ENCODE results near the gene EDIL3. TPM values are rescaled to one million over a fixed set of nuclear protein-coding genes. Genes with fewer than 3 reads are reported as not detected.

EDIL3 gene
- total RNA-seq, 1 donor from 2014 or later, result 4.9 TPM

DNA sequence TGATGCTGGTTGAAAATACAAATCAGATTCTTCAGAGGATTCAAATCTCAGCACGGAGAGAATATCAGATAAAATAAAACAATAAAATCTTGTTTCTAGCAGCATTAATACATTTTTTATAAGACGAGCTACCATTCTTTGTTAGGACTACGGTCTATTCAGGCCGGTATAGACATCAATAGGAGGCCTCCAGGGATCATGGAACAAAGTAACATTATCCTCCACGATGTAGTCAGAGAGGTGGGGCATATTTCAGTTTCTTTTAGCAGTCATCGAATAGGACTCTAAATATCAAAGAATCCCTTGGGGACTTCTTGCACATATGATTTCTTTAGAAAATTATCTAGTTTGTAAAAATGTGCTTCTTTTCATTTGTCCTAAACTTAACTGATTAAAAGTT lies 438.2 kb downstream of the EDIL3 start:
- ATAC-seq, result no peak

DNA sequence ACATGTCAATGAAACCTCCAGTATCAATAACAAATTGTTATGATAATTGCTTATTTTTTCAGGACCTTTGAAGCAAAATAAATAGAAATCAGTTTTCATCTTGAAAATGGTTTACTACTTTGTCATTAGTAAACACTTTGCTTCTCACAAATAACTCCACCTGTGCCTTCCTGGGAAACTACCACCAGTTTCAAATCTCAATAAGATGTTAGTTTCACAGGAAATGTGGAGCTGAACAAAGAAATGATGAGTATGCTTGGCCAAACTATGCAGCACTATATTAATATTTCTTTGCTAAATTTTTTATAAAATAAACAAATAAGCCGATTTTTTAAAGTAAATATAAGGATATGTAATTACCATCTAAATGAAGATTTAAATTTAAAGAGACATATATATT lies 442.5 kb downstream of the EDIL3 start:
- no peak for ATAC-seq

DNA sequence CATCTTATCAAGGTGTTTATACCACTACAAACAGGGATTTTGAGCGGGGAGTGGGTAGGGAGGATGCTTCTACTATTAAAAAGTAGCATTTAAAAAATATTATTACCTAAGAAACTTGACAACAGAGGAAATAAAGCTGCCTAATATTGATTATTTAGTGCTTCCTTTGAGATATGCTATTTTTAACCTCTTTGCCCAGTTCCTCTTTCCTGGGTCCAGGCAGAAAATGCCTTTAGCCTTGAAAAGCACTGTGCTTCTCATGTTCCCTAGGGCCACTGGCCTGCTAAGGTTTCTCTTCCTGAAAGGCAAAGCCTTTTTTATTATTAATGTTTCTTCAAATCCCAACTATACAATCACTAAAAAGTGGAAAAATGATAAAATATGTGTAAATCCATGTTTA lies 446.8 kb downstream of the EDIL3 start:
- no peak for ATAC-seq

DNA sequence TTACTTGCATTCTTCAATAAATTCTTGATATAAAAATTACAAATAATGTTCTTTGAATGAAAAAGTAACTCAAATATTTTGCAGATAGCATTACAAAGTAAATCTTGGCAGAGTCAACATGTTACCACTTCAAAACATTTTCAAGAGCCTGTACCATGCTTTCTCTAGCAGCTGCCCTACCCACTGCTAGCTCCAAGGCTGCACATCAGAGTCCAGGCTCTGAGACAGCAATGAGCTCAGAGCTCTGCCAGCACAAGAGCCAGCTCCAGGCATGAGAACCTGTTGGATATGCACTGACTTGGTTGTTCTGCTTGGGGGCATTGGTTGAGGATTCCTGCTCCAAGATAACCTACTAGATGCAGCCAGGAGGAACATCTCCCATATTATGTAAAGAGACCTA lies 452.7 kb downstream of the EDIL3 start:
- no peak for ATAC-seq

DNA sequence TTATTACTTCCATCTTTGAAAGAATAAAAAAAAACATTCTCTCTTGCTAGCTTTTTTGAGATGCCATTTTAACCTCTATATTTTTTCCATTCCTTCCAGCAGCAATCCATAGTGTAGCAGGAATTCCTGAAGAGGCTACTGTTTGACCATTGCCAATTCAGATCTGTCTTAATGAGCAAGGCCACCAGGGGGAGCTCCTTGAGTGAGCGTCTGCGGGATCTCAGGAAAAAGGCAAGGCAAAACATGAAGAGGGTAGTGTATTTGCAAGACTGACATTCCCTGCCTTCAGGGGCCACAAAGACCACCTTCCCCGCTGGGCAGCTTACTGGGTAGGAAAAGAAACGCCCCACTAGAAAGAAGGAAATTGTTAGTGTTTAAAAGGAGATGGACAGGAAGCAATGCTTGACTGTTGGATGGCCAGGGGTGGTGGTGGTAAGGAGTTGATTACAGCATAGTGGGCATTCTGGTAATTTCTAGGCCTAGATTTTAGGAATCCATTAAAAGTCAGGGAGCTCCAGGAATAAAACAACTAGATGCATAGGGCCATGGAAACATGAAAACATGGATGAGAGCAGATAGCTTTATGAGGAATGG lies 457.4 kb downstream of the EDIL3 start:
- ATAC-seq, result no peak

DNA sequence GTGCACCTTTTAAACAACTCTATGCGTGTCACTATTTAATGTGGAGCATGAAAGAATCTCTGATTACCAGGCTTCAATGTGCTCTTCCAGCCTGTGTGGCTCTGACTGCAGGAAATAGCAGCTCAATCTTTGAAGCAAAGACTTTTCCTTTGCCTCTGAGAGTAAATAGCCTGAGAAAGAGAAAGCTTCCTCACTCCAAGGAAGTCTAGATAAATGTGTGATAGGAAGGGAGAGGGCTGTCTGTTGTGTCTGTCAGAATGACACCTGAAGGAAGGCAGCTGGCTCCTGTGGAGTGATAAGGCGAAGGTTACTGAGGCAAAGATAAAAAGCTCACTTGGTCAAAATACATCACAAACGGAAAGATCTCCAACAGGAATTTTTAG lies 458.7 kb downstream of the EDIL3 start:
- no peak for ATAC-seq

DNA sequence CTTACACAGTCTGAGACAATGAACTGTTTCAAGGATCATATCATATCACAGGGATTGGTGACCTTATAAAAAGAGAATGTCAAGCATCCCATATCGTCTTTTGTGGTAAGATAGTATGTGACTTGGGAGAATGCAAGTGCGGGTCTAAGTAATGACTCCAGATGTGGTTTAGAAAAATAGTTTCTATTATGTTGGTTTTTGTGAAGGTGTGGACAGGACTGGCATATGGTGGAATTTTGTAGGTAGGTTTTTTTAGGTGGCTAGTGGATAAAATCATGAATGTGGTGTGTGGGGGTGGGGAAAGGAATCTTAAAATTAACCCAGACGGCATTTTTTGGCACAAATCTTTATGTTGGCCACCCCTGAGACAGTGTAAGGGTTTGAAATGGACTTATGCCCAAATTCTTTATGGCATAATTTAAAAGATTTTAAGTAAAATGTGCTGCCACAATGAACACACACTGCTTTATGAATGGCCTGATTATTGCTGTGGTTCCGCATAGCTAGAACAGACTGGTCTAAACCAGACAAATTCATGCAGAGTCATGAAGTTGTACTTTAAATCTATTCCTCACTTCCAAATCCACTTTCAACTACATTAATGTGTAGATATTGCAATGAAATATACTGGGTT lies 459.2 kb downstream of the EDIL3 start:
- ATAC-seq, result no peak

DNA sequence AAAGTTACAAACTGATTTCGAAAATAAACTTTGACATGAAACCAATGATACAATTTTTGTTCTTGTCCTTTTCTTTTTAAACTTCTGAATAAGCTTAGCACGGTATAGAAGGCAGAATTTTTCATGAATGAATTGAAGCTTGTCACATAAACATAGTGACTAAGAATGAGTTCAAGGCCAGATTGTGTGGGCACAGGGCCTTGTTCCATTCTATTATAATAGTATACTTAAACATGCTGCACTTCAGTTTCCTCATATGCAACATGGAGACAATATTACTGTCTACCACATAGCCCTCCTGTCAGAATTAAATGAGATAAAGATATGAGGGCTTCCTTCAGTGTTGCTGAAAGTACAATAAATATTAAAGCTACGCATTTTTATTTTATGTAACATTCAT lies 459.8 kb downstream of the EDIL3 start:
- ATAC-seq, result no peak

DNA sequence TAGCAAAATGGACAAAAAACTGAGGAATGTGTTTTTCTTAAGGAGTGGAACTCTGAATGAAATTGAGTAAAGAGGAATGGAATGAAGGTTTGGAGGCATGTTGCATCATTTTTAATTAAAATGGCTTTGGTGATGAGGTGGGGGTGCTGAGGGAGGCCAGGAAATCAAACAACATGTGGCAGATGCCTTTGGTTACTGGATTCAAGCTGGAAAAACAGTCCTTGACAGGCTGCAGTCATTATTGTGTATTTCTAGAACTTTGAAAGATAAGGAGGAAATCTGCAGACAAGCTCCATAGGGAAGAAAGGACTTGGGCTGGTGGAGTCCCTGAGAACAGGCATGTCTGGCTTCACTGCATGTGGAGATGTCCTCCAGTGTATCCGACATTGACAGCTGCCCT lies 460.5 kb downstream of the EDIL3 start:
- no peak for ATAC-seq

DNA sequence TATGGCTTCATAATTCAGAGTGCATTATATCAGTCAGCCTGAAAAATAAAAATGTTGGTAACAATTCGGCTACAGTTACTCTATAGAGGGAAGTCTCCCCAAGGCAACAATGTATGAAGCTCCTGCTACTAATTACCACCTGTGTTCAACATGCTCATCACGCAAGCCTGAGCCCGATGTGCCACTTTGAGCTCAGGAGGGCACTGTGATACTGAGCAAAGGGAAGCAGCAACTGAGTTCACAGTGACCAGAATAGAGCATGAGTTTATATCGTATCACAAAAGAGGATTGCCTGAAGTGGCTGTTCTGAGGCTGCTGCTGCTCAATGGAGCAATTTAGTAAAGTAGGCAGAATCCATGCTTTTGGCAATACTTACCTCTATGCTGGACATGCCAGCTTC lies 462.0 kb downstream of the EDIL3 start:
- ATAC-seq, result no peak

DNA sequence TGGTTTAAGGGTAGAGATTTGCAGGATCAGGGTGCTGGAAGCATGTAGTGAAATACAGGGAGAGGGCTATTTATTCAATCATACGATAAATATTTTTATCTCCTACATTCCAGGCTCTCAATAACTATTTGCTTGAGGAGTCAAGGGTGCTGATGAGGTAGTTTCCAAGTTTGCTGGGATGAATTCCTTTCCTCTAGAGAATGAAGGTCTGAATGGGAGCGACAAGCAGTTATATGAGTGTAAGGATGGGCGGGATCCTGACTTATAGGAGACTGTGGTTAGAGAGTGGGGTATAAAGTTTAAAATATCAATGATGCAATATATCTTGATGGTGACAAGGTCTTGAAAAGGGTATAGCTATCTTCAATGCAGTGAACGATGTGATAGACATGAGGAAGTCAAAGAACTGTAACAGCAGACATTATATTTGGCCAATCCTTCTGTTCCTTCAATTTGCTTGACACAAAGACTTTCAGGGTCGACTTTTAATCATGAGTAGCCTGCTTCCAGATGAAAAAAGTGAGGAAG lies 462.9 kb downstream of the EDIL3 start:
- no peak for ATAC-seq

DNA sequence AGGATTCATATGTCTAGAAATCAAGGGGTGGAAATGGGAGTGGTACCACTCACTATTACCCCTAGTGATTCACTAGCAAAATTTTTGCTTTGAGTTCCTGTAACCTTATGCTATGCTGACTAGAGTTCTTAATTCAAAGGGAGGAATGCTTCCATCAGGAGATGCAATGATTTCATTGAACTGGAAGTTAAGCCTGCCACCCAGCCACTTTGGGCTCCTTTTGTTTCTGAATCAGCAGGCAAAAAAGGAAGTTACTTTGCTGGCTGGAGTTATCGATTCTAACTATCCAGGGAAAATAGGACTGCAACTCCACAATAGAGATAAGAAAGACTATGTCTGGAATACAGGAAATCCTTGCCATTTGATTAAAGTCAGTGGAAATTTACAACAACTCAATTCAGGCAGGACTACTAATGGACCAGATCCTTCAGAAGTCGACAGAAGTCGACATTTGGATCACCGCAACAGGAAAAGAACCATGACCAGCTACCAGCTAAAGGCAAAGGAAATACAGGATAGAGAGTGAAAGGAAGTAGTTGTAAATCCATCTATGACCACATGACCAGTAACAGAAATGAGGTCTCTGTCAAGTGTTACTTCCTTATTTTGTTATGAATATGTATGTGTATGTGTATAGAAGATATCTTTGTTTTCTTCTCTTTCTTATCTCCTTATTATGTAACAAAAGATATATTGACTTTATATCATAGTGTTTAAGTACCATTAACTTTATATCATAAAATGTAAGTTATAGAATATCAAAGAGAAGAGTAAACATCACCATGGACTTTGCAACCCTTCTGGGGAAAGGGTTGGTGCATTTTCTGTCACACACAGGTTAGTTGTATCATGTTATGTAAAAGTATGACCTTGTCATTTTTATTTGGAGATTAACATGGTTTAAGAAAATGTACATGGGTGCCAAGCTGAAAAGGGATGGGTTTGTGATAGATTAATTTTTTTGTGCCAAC lies 465.3 kb downstream of the EDIL3 start:
- ATAC-seq, result no peak

DNA sequence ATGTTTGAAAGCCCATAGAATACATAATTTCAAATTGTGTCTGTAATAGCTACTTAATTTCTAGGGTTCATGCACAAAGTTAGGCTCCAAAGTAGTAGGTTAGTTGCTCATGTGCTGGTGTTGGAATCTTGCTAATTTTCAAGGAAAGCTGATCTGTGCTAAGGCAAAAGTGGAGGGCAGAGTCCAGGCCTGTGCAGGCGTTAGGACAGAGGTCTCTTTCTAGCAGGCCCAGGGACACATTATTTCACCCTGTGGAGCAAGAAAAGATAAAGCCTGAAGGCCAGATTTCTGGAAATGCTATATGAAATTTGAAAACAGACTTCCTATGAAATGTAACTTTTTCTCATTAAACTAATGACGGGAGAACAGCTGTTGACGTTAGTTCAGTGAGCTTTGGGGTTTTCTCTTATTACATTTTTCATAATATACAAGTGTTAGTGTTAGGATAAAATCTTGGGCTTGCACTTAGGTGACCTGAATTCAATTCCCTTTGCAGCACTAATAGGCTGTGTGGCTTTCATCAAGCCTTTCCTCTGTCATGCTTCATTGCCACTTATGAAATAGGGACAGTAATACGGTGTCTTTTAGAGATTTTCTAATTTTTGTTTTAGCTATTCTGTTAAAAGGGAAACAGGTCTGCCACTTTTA lies 467.3 kb downstream of the EDIL3 start:
- no peak for ATAC-seq

DNA sequence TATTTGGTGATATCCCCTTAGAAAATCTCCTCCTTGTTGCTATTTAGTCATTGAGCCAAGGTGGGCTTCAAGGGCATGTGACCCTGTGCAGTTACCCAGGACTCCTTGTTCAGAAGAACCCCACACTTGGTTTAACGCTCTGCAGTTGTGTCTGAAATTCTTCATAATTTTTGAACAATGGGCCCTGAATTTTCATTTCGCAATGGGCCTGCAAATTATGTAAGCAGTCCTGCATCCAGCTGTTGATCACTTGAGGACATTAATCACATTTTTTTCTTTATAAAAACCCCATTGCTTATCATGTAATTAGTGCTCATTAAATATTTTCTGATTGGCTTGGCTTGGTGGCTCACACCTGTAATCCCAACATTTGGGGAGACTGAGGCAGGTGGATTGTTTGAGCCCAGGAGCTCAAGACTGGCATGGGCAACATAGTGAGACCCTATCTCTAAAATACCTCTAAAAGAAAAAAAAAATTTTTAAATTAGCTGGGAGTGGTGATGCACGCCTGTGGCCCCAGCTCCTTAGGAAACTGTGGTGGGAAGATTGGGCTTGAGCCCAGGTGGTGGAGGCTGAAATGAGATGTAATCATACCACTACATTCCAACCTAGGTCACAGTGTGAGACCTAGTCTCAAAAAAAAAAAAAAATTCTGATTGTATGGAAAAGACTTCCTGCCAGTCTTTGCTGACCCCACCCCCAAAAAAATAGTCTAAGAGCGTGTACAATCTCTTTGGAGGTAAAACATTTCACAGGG lies 469.8 kb downstream of the EDIL3 start:
- ATAC-seq, result no peak

DNA sequence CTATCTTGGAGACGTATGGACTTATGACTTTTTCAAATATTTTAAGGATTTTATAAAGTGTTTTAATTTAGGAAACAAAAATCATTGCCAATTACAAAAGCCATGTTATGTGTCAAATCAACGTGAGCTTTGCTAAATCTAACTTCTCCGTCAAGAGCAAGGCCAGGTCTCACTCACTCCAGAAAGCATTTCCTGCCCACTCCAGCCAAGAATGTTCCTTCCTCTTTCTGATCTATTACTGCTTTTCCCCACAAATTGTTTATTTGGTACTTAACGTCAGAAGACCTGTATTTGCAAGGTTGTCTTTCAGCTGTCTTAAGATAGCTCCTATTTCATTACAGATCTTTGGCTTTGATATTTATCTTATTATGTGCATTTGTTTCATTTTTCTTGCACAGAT lies 470.5 kb downstream of the EDIL3 start:
- ATAC-seq, result no peak

DNA sequence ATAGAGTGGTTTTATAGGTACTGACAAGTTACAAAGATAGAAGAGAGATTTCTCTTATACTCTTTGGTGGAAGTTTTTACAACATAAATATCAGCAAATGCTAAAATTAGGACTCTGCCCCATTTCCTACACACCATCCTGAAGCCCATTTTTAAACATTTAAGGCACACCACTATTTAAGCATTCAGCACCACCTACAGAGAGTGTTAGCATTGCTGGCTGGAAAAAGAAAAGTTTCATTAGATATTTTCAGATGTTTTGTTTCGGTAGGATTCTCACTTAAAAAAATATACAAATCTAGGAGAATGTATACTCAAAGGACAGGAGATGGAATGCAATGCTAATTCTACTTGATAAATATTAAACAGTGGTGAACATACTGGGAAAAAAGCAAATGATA lies 471.1 kb downstream of the EDIL3 start:
- ATAC-seq, result no peak

DNA sequence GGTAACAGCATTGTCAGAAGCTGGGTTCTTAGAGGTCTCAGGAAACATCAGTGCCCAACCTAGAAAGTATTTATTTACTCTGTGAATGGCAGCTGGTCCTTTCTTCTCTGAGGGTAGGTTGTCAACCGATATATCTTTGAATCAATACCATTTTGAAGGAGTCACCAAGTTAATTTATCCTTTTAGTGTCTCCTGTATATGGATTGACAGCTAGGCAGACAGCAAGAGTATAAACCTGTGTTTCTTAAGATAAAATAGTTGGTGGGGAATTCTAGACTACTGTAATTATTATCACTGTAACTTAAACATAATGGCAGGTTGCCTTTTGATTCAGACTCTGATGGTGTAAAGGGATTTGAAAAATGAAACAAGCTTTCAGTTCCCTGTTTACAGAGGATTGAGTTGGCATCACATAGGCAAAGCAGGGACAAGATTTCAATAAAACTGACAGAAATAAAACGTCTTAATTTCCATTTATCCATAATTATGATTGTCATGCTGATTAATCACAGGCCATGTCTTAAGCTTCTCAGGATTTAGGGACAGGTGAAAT lies 473.2 kb downstream of the EDIL3 start:
- no peak for ATAC-seq

DNA sequence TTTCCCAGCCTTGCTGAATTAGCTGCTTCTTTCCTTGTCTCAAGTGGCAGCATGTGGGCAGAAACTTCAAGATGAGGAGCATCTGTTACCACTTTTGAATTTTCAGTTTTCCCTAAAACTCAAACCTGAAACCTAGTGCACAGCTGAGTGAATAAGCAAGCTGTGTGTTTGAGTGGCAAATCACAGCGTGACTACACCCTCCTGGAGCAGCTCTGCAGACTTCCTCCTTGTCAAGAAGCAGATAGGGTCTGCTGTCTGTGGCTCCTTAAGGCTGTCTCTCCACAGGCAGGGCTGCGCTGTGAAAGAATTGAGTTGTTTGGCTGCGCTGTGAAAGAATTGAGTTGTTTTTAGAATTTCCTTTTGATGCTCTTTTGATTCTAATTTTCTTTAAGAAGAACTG lies 484.4 kb downstream of the EDIL3 start:
- ATAC-seq, result no peak

DNA sequence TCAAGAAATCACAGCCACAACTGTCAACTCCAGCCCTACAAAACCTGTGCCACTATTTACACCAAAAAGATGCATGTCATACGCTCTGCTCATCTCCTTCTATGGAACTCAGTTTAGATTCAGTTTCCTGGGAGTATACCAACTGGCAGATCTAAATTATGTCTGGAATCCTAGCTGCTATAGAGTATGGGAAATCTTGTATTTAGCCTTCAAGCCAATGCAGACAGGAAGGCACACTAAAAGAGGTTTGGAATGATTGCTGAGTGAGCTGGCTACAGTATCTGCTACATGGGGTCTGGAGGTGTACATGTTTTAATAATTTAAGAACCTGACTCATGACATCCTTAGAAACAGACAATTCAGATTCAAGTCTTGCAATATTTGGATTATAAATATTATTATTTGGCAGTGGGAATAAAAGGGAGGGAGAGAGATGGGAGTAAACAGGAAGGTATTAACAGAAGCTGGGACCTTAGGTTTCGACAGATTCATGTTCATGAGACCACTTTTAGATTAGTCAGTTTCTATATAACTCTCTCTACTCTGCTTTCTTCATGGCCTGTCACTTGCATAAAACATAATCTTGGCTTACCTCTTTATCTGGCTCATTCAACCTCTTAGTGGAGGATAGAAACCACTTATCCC lies 485.2 kb downstream of the EDIL3 start:
- ATAC-seq, result no peak

DNA sequence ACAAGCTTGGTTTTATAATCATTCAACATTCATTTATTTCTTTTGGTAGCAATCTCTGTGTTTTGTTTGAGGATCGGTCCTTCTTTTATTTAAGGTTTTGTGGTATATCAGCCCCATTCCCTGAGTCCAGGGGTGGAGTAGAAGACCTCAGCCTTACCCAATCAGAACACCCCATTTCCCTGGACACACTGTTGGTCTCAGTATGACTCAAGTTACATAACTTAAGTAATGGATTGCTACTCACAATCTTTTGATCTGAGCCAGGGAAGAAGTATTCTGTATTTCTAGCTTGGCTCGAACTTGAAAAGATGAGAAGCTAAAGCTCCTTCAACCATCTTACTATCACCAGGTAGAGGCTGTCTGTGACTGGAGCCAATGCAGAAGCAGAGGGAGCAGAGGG lies 488.8 kb downstream of the EDIL3 start:
- no peak for ATAC-seq

DNA sequence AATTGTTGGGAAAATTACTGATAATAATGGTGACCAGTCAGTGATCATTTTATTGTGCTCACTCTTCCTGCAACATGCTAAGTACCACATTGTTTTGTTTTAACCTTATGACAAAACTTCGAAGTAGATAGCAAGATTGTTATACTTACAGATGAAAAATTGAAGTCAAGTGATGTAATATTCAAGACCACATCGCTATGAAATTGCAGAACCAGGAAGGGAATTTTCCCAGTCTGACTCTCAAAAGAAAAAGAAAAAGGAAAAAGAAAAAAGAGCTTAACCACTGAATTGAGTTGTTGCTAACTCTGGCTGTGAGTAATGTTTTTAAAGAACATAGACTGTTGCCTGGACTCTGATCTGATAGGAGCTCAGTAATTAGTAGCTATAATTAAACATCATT lies 493.4 kb downstream of the EDIL3 start:
- no peak for ATAC-seq

Data from esophagus mucosa (tissue), 1 donor.